ENCODE results near the gene CBFA2T2.
"Not testable (repeated sequence)": the region's sequence is repeated elsewhere in the genome, so short reads cannot be mapped to it uniquely, and the experiment has no call there.

The CBFA2T2 gene

GRCh38 chr20:33463332-33464101 is 26.4 kb upstream of the CBFA2T2 start:
- DNase-seq (ENCODE audit: low spot score), result no peak
- no peak for TF ChIP-seq CTCF (IDR thresholded peaks at IDR 0.05; ENCODE audit: extremely low read depth, missing control alignments)

GRCh38 chr20:33464759-33465158 is 25.1 kb upstream of the CBFA2T2 start:
- not testable (repeated sequence) for DNase-seq (ENCODE audit: low spot score)

DNA sequence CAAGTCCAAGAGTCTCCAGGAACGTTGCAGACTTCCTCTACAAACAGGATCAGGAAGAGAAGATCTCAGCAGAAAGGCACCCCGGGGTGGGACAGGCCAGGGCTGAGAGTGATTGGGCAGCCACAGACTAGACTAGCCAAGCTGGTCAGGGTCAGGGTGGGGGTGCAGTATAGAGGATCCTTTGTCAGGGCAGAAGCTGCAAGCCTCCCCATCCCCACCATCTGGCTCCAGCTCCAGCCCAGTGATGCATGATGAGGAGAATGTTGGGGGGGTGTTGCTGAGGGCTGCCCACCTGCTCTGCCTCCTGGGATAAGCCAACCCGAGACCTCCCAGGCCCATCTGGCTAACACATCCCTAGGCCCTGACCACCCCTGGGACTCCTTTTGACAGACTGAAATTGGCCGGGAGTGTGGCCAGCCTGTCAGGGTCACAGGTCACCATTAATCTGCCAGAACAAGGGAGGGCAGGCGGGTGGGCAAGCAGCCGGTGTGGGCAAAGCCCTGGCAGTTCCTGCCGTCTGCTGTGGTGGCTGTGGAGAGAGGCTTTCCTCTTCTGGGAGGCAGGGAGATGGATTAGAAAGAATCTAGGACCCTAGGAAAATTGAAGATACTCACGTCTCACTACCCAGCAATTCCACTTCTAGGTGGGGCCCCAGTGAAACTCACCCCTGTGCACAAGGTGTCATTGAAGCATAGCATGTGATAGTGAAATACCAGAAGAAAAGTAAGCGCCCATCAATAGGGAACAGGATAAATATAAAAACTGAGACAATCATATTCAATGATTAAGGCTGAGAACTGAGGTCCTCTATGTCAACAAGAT is 24.2 kb upstream of the CBFA2T2 start:
- DNase-seq (ENCODE audit: low spot score), result no peak
- TF ChIP-seq CTCF (IDR thresholded peaks at IDR 0.05; ENCODE audit: extremely low read depth, missing control alignments), result no peak

GRCh38 chr20:33466303-33466646 is 23.6 kb upstream of the CBFA2T2 start:
- no peak for DNase-seq (ENCODE audit: low spot score)

GRCh38 chr20:33470457-33470856 is 19.4 kb upstream of the CBFA2T2 start:
- TF ChIP-seq CTCF (IDR thresholded peaks at IDR 0.05; ENCODE audit: extremely low read depth, missing control alignments), result no peak
- DNase-seq (ENCODE audit: low spot score), result no peak

More at GRCh38 chr20:33466303-33466646, 23.6 kb upstream of the CBFA2T2 start:
- TF ChIP-seq CTCF (IDR thresholded peaks at IDR 0.05; ENCODE audit: extremely low read depth, missing control alignments), result no peak

- TF ChIP-seq CTCF (IDR thresholded peaks at IDR 0.05; ENCODE audit: extremely low read depth, missing control alignments), result no peak
- no peak for DNase-seq (ENCODE audit: low spot score)
Observed at GRCh38 chr20:33470866-33471265, 19.0 kb upstream of the CBFA2T2 start.

- DNase-seq (ENCODE audit: low spot score), result no peak
- TF ChIP-seq CTCF (IDR thresholded peaks at IDR 0.05; ENCODE audit: extremely low read depth, missing control alignments), result no peak
Observed at GRCh38 chr20:33472868-33473435, 16.9 kb upstream of the CBFA2T2 start.

Measured in GM20000 (cell line).